K562 (cell line): ENCODE data around the gene ASCC3. TPM values are rescaled to one million over a fixed set of nuclear protein-coding genes. Genes with fewer than 3 reads are reported as not detected.

ENCODE experiments used
- BCL6 ChIP-seq: fragments of 250-450 bp; sonication (Bioruptor Pico); IDR thresholded peaks from 2 replicates; pipeline ENCODE4 v1.4.0; 2020
- CBFA2T2 ChIP-seq: fragments of 450-650 bp; conservative IDR thresholded peaks from 2 replicates; pipeline ENCODE4 v1.6.1; 2017; ENCODE audit warnings: mild to moderate bottlenecking
- DNMT1 ChIP-seq: fragments of 450-650 bp; IDR thresholded peaks from 2 replicates; pipeline ENCODE4 v1.6.1; 2016; ENCODE audit warnings: antibody characterized with exemption, mild to moderate bottlenecking
- ESRRB ChIP-seq: fragments of 250-450 bp; sonication (Bioruptor Pico); IDR thresholded peaks from 2 replicates; pipeline ENCODE4 v1.5.0; 2020; ENCODE audit warnings: mild to moderate bottlenecking, moderate library complexity, borderline replicate concordance
- GATAD2A ChIP-seq: fragments of 450-650 bp; IDR thresholded peaks from 2 replicates; pipeline ENCODE4 v1.6.1; 2017
- GTF2F1 ChIP-seq: IDR thresholded peaks from 2 replicates; pipeline ENCODE4 v1.6.1; 2011; ENCODE audit warnings: low read depth, low read length, improper control_type of control experiment
- HDAC3 ChIP-seq: fragments of 450-650 bp; IDR thresholded peaks from 2 replicates; pipeline ENCODE4 v1.6.1; 2018; ENCODE audit warnings: borderline replicate concordance, mild to moderate bottlenecking, moderate library complexity; ENCODE audit not compliant: partially characterized antibody
- HNRNPL ChIP-seq: fragments of 200-400 bp; formaldehyde crosslinking; IDR thresholded peaks from 2 replicates; pipeline ENCODE4 v1.6.1; 2017; ENCODE audit warnings: low read depth, mild to moderate bottlenecking, low read length
- KAT7 ChIP-seq: sonication (generic); formaldehyde crosslinking; IDR thresholded peaks from 2 replicates; pipeline ENCODE4 v1.8.0; 2022; ENCODE audit warnings: missing genetic modification reagents, mild to moderate bottlenecking, borderline replicate concordance
- MEIS2 ChIP-seq: fragments of 450-650 bp; IDR thresholded peaks from 2 replicates; pipeline ENCODE4 v1.6.1; 2014; ENCODE audit warnings: mild to moderate bottlenecking; ENCODE audit not compliant: partially characterized antibody
- NCOR1 ChIP-seq: fragments of 450-650 bp; IDR thresholded peaks from 2 replicates; pipeline ENCODE4 v1.6.1; 2016; ENCODE audit warnings: mild to moderate bottlenecking, moderate library complexity
- NONO ChIP-seq, 2 experiments: fragments of 200-400 bp in 1 of 2; fragments of 450-650 bp in 1 of 2; formaldehyde crosslinking in 1 of 2; IDR thresholded peaks; 2 replicates each; pipeline ENCODE4 v1.6.1; 2017; ENCODE audit warnings: low read depth in 2 of 2, mild to moderate bottlenecking in 2 of 2, moderate library complexity in 2 of 2, low read length in 1 of 2
- PHB ChIP-seq: fragments of 250-450 bp; sonication (Bioruptor Pico); IDR thresholded peaks from 2 replicates; pipeline ENCODE4 v1.5.0; 2021
- PHF8 ChIP-seq: fragments of 200-600 bp; sonication (generic); IDR thresholded peaks from 2 replicates; pipeline ENCODE4 v1.6.1; 2012; ENCODE audit warnings: mixed run types, mild to moderate bottlenecking, inconsistent platforms, low read length, moderate library complexity, borderline replicate concordance
- POLR2H ChIP-seq: IDR thresholded peaks from 2 replicates; pipeline ENCODE4 v1.6.1; 2016; ENCODE audit warnings: missing genetic modification characterization, low read depth, mild to moderate bottlenecking, control low read depth, missing compliant biosample characterization, moderate library complexity
- RNF2 ChIP-seq: sonication (generic); IDR thresholded peaks from 2 replicates; pipeline ENCODE4 v1.6.1; 2016
- SIX5 ChIP-seq, 2 experiments: IDR thresholded peaks; 2 replicates each; pipeline ENCODE4 v1.6.1; 2011; ENCODE audit warnings: low read length in 2 of 2, borderline replicate concordance in 1 of 2, low read depth in 1 of 2, mild to moderate bottlenecking in 1 of 2, moderate library complexity in 1 of 2; ENCODE audit not compliant: insufficient read depth in 1 of 2
- SMARCA5 ChIP-seq: fragments of 450-650 bp; IDR thresholded peaks from 2 replicates; pipeline ENCODE4 v1.6.1; 2016
- SMARCE1 ChIP-seq: fragments of 450-650 bp; IDR thresholded peaks from 2 replicates; pipeline ENCODE4 v1.7.1; 2016; ENCODE audit warnings: mild to moderate bottlenecking
- TEAD4 ChIP-seq, 2 experiments: sonication (generic) in 1 of 2; formaldehyde crosslinking in 1 of 2; IDR thresholded peaks; 2 replicates each; pipeline versions ENCODE4 v1.6.1 to v1.8.0; 2012 to 2022; ENCODE audit warnings: borderline replicate concordance in 1 of 2, inconsistent platforms in 1 of 2, low read length in 1 of 2, mild to moderate bottlenecking in 1 of 2, missing genetic modification reagents in 1 of 2
- THRA ChIP-seq: fragments of 450-650 bp; IDR thresholded peaks from 2 replicates; pipeline ENCODE4 v1.6.1; 2017; ENCODE audit warnings: mild to moderate bottlenecking, moderate library complexity
- U2AF1 ChIP-seq: fragments of 200-400 bp; formaldehyde crosslinking; optimal IDR thresholded peaks from 2 replicates; pipeline ENCODE3; 2017; ENCODE audit warnings: mild to moderate bottlenecking, low read depth, low read length, moderate library complexity
- ZNF354B ChIP-seq: fragments of 250-450 bp; sonication (Bioruptor Pico); IDR thresholded peaks from 2 replicates; pipeline ENCODE4 v1.4.0; 2020
- ZNF830 ChIP-seq: fragments of 250-450 bp; sonication (Bioruptor Pico); IDR thresholded peaks from 2 replicates; pipeline ENCODE4 v1.5.0; 2021; ENCODE audit warnings: mild to moderate bottlenecking
- polyA plus RNA-seq, 8 experiments: library from polyadenylated mRNA; depleted of rRNA in 4 of 8; stranded (reverse) in 5 of 8; unstranded in 3 of 8; fragments of >200 nt; fragmentation: Nextera tagmentation in 2 of 8; fragmentation: Illumina TruSeq in 1 of 8; extraction: Ambion mirVana in 2 of 8; extraction: Trizol in 1 of 8; gene quantifications; 2 replicates each; pipeline versions ENCODE4 v1.2.1 to v1.2.3, GENCODE V29; 2011 to 2014; ENCODE audit warnings: inconsistent platforms in 1 of 8, missing spikeins in 1 of 8
- total RNA-seq, 7 experiments: library from RNA; depleted of rRNA in 6 of 7; stranded (reverse); fragments of >200 nt in 6 of 7; fragmentation: Illumina TruSeq in 2 of 7; extraction: Trizol in 2 of 7; gene quantifications; 2 replicates each; pipeline versions ENCODE4 v1.2.1 to v1.2.3, GENCODE V29; 2011 to 2021; ENCODE audit warnings: low replicate concordance in 1 of 7
- TF ChIP-seq, protein P1 (sequence below): fragments of 250-450 bp; sonication (Bioruptor Pico); IDR thresholded peaks from 2 replicates; pipeline ENCODE4 v1.8.0; 2022; ENCODE audit warnings: inconsistent platforms, mild to moderate bottlenecking, moderate library complexity, borderline replicate concordance
- TF ChIP-seq, protein P2 (sequence below): sonication (generic); formaldehyde crosslinking; IDR thresholded peaks from 2 replicates; pipeline ENCODE4 v1.9.0; 2022; ENCODE audit warnings: mild to moderate bottlenecking, missing genetic modification reagents

The ASCC3 gene
- total and polyA plus RNA-seq, 9 of the 15 experiments (the other 6 are each of a cell fraction or from before 2014, with no cell fraction given), result 16.1 to 56.1 (median 33.9) TPM

DNA sequence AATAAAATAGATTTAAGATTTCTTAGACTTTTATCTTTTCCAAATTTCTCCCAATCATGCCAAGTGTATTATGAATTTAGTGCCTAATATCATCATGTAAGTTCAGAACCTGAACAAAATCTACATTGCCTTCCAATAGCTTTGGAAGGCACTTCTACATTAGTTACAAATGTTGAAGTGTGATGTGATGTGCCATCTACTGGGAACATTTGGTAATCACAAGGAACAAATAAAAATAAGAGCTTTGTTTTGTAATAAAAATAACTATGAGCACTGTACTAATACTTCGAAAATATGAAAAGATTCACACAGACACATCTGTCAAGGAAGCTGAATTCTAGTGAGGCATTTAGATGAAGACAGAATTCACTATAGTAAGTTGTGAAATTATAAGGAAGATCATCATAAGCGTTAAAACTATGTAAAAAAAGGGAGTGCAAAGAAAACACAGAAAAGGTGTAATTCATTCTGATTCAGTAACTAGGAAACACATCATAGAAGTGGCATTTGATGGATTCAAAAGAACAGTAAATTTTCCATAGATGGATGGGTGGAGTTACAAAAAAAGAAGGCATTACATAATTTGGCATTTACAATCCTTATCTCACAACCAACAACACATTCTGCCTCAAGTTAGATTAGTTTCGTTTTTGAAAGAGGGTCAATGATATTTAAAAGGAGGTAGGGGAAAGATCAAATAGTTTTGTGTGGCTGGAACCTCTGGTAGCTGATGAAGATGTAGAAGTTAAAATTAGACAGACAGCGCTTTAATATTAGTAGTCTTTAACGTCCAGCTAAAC is 161.0 kb downstream of the ASCC3 start (continued):
- TF ChIP-seq THRA, result no peak
- TF ChIP-seq KAT7 (CRISPR knock-in tag), result no peak
- no peak for TF ChIP-seq SIX5 (IDR thresholded peaks at IDR 0.05; ENCODE audit: borderline replicate concordance in 1 of 2, insufficient read depth in 1 of 2, low read depth in 1 of 2, low read length in 2 of 2)
- TF ChIP-seq ZNF830, result no peak
- TF ChIP-seq RNF2, result no peak
- TF ChIP-seq U2AF1, result no peak
- no peak for TF ChIP-seq POLR2H
- TF ChIP-seq NONO (IDR thresholded peaks at IDR 0.05; ENCODE audit: low read depth in 2 of 2, low read length in 1 of 2), result no peak
- no peak for TF ChIP-seq ZNF354B (CRISPR knock-in tag)
- TF ChIP-seq PHF8, result no peak
- peak; percentile 56; the same call in 1 of the 2 replicates for TF ChIP-seq TEAD4 (IDR thresholded peaks at IDR 0.05; ENCODE audit: low read length)
- TF ChIP-seq TEAD4 (CRISPR knock-in tag; IDR thresholded peaks at IDR 0.05; ENCODE audit: borderline replicate concordance), result no peak
- no peak for TF ChIP-seq HDAC3
- TF ChIP-seq CBFA2T2, result peak; percentile 38
- peak; percentile 67 for TF ChIP-seq SMARCE1
- no peak for TF ChIP-seq DNMT1
- TF ChIP-seq SMARCA5, result no peak
- no peak for TF ChIP-seq BCL6 (CRISPR knock-in tag)
- TF ChIP-seq NCOR1, result peak; percentile 57
- no peak for TF ChIP-seq GTF2F1
- no peak for TF ChIP-seq GATAD2A
- TF ChIP-seq, protein P1, sequence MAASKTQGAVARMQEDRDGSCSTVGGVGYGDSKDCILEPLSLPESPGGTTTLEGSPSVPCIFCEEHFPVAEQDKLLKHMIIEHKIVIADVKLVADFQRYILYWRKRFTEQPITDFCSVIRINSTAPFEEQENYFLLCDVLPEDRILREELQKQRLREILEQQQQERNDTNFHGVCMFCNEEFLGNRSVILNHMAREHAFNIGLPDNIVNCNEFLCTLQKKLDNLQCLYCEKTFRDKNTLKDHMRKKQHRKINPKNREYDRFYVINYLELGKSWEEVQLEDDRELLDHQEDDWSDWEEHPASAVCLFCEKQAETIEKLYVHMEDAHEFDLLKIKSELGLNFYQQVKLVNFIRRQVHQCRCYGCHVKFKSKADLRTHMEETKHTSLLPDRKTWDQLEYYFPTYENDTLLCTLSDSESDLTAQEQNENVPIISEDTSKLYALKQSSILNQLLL (CRISPR knock-in tag), result no peak
- peak; percentile 39 for TF ChIP-seq MEIS2
- TF ChIP-seq PHB (CRISPR knock-in tag), result no peak
- no peak for TF ChIP-seq ESRRB (CRISPR knock-in tag)
- TF ChIP-seq HNRNPL, result no peak
- TF ChIP-seq, protein P2, sequence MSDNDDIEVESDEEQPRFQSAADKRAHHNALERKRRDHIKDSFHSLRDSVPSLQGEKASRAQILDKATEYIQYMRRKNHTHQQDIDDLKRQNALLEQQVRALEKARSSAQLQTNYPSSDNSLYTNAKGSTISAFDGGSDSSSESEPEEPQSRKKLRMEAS (CRISPR knock-in tag), result no peak
